ENCODE data around the gene PPP1R7.

PPP1R7 gene

GRCh38 chr2:241107031-241107783, 43.1 kb upstream of the PPP1R7 start:
- Mint-ChIP-seq H3K4me1 (peaks cover 9% of the 10 kb centered on the region), H3K27ac (no peak overlapping the region), H3K36me3 (ENCODE audit: low read depth) (peaks cover 3% of the 10 kb centered on the region), H3K9me3 (no peaks in the 10 kb centered on the region), H3K27me3 (ENCODE audit: low read depth) (no peaks in the 10 kb centered on the region), H3K4me3 (no peak overlapping the region)
- no peak for TF ChIP-seq CTCF (IDR thresholded peaks at IDR 0.05; ENCODE audit: unreplicated experiment in 3 of 3)

DNA sequence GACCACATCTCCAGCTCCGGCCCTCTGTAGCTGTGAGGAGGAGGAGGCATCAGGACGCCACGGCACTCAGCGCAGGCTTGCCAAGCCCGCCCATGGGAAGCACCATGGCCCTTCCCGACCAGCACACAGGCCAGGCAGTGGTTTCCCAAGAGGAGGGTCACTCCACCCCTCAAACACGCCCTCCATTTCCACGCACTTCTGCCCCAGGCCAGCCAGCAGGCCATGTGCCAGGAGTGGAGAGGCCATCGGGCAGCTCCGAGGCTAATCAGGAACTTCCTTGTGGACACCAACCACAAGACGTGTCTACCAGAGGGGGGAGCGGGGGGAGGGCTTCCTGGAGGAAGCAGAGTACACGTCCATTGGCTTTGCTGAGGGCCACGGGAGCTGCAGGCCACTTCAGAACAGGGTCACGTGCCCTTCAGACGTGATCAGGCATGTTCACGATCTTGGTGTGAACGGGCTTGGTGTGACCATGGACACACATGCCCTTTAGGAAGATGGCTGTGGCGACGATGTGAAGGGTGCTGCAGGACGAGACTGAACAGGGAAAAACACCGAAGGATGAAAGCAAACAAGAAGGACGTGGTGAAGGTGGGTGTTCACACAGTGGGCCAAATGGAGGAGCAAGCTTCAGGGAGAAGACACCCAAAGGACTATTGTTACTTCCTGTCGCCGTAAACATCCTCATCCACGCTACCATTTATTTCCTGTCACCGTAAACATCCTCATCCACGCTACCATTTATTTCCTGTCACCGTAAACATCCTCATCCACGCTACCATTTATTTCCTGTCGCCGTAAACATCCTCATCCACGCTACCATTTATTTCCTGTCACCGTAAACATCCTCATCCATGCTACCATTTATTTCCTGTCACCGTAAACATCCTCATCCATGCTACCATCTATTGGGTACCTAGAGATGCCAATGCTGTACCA, 41.7 kb upstream of the PPP1R7 start:
- Mint-ChIP-seq H3K36me3 (ENCODE audit: low read depth) (peaks cover 3% of the 10 kb centered on the region), H3K4me3 (no peak overlapping the region)
- TF ChIP-seq CTCF (IDR thresholded peaks at IDR 0.05; ENCODE audit: unreplicated experiment in 3 of 3), result no peak

GRCh38 chr2:241109210-241110088, 40.8 kb upstream of the PPP1R7 start:
- no peaks in the 10 kb centered on the region for H3K27me3 Mint-ChIP-seq (ENCODE audit: low read depth)
- no peak overlapping the region for H3K27ac Mint-ChIP-seq
- H3K36me3 Mint-ChIP-seq (ENCODE audit: low read depth), result peaks cover 5% of the 10 kb centered on the region
- H3K9me3 Mint-ChIP-seq, result no peaks in the 10 kb centered on the region
- H3K4me3 Mint-ChIP-seq, result no peak overlapping the region
- H3K4me1 Mint-ChIP-seq, result no peaks in the 10 kb centered on the region
- TF ChIP-seq CTCF (IDR thresholded peaks at IDR 0.05; ENCODE audit: unreplicated experiment in 3 of 3), result no peak

More for the DNA sequence above, 41.7 kb upstream of the PPP1R7 start:
- Mint-ChIP-seq H3K27ac (no peak overlapping the region), H3K4me1 (no peaks in the 10 kb centered on the region), H3K27me3 (ENCODE audit: low read depth) (no peaks in the 10 kb centered on the region), H3K9me3 (no peaks in the 10 kb centered on the region)

DNA sequence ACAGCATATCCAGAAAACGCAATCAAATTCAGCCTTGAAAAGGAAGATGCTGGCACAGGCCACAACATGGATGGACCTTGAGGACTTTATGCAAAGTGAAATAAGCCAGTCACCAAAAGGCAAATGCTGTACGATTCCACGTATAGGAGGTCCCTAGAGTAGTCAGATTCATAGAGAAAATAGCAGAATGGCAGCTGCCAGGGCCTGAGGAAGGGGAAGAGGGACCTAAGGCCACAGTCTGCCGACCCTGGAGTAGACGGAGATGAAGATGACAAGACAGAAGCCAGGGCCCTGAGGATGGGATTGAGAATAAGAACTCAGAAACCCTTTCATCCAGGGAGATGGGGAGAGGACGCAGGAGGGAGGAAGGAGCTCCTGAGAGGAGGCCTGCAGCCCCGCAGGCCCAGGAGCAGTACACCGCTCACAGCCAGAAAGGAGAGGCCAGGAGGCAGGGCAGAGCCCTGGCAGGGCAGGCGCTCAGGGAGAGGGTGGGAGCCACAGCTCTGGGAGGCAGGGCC, 40.1 kb upstream of the PPP1R7 start:
- no peak for TF ChIP-seq CTCF (IDR thresholded peaks at IDR 0.05; ENCODE audit: unreplicated experiment in 3 of 3)
- peaks cover 12% of the 10 kb centered on the region for H3K36me3 Mint-ChIP-seq (ENCODE audit: low read depth)
- no peak overlapping the region for H3K27ac Mint-ChIP-seq
- H3K4me1 Mint-ChIP-seq, result no peaks in the 10 kb centered on the region
- H3K9me3 Mint-ChIP-seq, result no peaks in the 10 kb centered on the region
- no peak overlapping the region for H3K4me3 Mint-ChIP-seq
- no peaks in the 10 kb centered on the region for H3K27me3 Mint-ChIP-seq (ENCODE audit: low read depth)

GRCh38 chr2:241110607-241111439, 39.4 kb upstream of the PPP1R7 start:
- H3K9me3 Mint-ChIP-seq, result no peaks in the 10 kb centered on the region
- no peak for TF ChIP-seq CTCF (IDR thresholded peaks at IDR 0.05; ENCODE audit: unreplicated experiment in 3 of 3)
- no peaks in the 10 kb centered on the region for H3K27me3 Mint-ChIP-seq (ENCODE audit: low read depth)
- no peak overlapping the region for H3K27ac Mint-ChIP-seq
- no peak overlapping the region for H3K4me3 Mint-ChIP-seq
- H3K4me1 Mint-ChIP-seq, result no peaks in the 10 kb centered on the region
- peaks cover 14% of the 10 kb centered on the region for H3K36me3 Mint-ChIP-seq (ENCODE audit: low read depth)

Measured in nephron (organoid).